Gastroesophageal sphincter (tissue), 3 donors: ENCODE results near the gene NREP.

Experiments used
- EP300 ChIP-seq: sonication (generic); formaldehyde crosslinking; IDR thresholded peaks from one replicate; pipeline ENCODE4 v1.6.1; 2017; ENCODE audit warnings: antibody characterized with exemption, mild to moderate bottlenecking
- POLR2A ChIP-seq, 2 donors: fragments of 450-650 bp; IDR thresholded peaks; one replicate each; pipeline ENCODE4 v1.6.1; 2017; ENCODE audit warnings: antibody characterized with exemption in 2 of 2, mild to moderate bottlenecking in 2 of 2, moderate library complexity in 1 of 2
- POLR2AphosphoS5 ChIP-seq: sonication (generic); formaldehyde crosslinking; IDR thresholded peaks from one replicate; pipeline ENCODE4 v1.6.1; 2017; ENCODE audit warnings: antibody characterized with exemption
- TF ChIP-seq, protein P1 (sequence below), 4 experiments: fragments of 200-600 bp in 2 of 4; fragments of 450-650 bp in 2 of 4; sonication (generic) in 1 of 4; IDR thresholded peaks; one replicate each; pipeline ENCODE4 v1.5.1; 2017 to 2019; ENCODE audit warnings: antibody characterized with exemption in 4 of 4, mild to moderate bottlenecking in 2 of 4, moderate library complexity in 2 of 4

DNA sequence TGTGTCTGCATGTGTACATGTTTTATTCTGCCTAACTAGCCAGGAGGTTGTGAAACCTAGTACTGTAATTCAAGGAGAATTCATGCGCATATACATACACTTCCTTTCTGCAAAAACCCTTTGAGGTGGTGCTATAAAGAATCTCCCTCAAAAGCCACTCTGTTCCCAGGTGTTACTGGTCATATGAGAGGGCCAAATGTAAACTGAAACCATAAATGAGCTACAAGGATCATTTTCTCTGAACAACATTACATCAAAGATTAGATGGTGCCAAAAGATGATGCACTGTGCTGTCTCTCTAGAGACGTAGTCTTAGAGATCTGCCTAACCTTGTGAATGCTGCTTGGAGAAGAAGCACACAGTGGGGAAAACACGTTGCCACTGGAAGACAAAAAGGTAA is 15.7 kb downstream of the NREP start:
- TF ChIP-seq, protein P1, sequence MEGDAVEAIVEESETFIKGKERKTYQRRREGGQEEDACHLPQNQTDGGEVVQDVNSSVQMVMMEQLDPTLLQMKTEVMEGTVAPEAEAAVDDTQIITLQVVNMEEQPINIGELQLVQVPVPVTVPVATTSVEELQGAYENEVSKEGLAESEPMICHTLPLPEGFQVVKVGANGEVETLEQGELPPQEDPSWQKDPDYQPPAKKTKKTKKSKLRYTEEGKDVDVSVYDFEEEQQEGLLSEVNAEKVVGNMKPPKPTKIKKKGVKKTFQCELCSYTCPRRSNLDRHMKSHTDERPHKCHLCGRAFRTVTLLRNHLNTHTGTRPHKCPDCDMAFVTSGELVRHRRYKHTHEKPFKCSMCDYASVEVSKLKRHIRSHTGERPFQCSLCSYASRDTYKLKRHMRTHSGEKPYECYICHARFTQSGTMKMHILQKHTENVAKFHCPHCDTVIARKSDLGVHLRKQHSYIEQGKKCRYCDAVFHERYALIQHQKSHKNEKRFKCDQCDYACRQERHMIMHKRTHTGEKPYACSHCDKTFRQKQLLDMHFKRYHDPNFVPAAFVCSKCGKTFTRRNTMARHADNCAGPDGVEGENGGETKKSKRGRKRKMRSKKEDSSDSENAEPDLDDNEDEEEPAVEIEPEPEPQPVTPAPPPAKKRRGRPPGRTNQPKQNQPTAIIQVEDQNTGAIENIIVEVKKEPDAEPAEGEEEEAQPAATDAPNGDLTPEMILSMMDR (IDR thresholded peaks at IDR 0.05): no peak
- TF ChIP-seq POLR2AphosphoS5: no peak
- TF ChIP-seq POLR2A (IDR thresholded peaks at IDR 0.05): no peak
- no peak for TF ChIP-seq EP300
